DND-41 (cell line): ENCODE results near the gene SPEF1.

ENCODE experiments used
- EZH2 ChIP-seq: IDR thresholded peaks from 3 replicates; pipeline ENCODE4 v1.6.1; 2012; ENCODE audit warnings: borderline replicate concordance, low read depth, mild to moderate bottlenecking, moderate library complexity, low read length, inconsistent platforms; ENCODE audit not compliant: severe bottlenecking
- TF ChIP-seq, protein P1 (sequence below): IDR thresholded peaks from 2 replicates; pipeline ENCODE4 v1.5.1; 2012; ENCODE audit warnings: borderline replicate concordance, low read length, moderate library complexity, mild to moderate bottlenecking; ENCODE audit not compliant: poor library complexity, severe bottlenecking; ENCODE audit errors: extremely low read depth

DNA sequence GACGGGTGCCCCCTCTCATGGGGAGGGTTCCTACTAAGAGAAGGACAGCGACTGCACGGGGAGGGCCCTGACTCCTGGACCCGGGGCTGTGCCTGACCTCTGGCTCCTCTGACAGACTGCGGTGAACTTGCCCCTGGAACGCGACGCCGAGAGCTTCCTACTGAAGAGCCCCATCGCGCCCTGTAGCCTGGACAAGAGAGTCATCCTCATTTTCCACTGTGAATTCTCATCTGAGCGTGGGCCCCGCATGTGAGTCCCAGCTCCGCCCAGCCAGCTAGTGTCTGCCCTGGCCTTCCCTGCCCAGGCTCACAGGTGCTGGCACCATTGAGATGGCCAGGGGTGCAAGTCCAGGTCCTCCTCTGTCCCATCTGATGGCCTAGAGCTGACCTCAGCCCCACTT, 22.0 kb upstream of the SPEF1 start:
- TF ChIP-seq, protein P1, sequence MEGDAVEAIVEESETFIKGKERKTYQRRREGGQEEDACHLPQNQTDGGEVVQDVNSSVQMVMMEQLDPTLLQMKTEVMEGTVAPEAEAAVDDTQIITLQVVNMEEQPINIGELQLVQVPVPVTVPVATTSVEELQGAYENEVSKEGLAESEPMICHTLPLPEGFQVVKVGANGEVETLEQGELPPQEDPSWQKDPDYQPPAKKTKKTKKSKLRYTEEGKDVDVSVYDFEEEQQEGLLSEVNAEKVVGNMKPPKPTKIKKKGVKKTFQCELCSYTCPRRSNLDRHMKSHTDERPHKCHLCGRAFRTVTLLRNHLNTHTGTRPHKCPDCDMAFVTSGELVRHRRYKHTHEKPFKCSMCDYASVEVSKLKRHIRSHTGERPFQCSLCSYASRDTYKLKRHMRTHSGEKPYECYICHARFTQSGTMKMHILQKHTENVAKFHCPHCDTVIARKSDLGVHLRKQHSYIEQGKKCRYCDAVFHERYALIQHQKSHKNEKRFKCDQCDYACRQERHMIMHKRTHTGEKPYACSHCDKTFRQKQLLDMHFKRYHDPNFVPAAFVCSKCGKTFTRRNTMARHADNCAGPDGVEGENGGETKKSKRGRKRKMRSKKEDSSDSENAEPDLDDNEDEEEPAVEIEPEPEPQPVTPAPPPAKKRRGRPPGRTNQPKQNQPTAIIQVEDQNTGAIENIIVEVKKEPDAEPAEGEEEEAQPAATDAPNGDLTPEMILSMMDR: no peak
- TF ChIP-seq EZH2: no peak
